CD14-positive monocyte (primary cell): ENCODE measurements around the gene SH3RF3. TPM values are rescaled to one million over a fixed set of nuclear protein-coding genes. Genes with fewer than 3 reads are reported as not detected.

ENCODE experiments used
- DNase-seq, 3 donors: peaks; one replicate each; pipeline ENCODE4 v3.0.0-alpha.2; 2011 to 2022
- H2AFZ ChIP-seq: 2 replicates; pipeline ENCODE4 v1.6.0; 2012; ENCODE audit warnings: mild to moderate bottlenecking, low read depth, low read length, inconsistent platforms; ENCODE audit not compliant: insufficient read depth, poor library complexity, severe bottlenecking
- H3K27ac ChIP-seq, 2 donors: 1 replicate in 1 of 2; 2 replicates in 1 of 2; pipeline ENCODE4 v1.5.1; 2012 to 2013; ENCODE audit warnings: low read length in 2 of 2, control low read depth in 1 of 2, inconsistent platforms in 1 of 2, low read depth in 1 of 2, mild to moderate bottlenecking in 1 of 2
- H3K27me3 ChIP-seq, 2 donors: one replicate each; pipeline versions ENCODE4 v1.6.0 to v1.6.1; 2011 to 2013; ENCODE audit warnings: low read length in 2 of 2; ENCODE audit not compliant: control insufficient read depth in 2 of 2, insufficient read depth in 2 of 2
- H3K36me3 ChIP-seq, 2 donors: replicated peaks in 1 of 2; 1 replicate in 1 of 2; 2 replicates in 1 of 2; pipeline versions ENCODE4 v1.5.1 to v1.6.1; 2012 to 2013; ENCODE audit warnings: low read length in 2 of 2, control low read depth in 1 of 2, inconsistent platforms in 1 of 2, mild to moderate bottlenecking in 1 of 2; ENCODE audit not compliant: insufficient read depth in 2 of 2, control insufficient read depth in 1 of 2
- H3K4me1 ChIP-seq, 2 donors: 1 replicate in 1 of 2; 2 replicates in 1 of 2; pipeline versions ENCODE4 v1.5.1 to v1.6.1; 2012 to 2013; ENCODE audit warnings: low read length in 2 of 2, control low read depth in 1 of 2, inconsistent platforms in 1 of 2, mild to moderate bottlenecking in 1 of 2, moderate library complexity in 1 of 2; ENCODE audit not compliant: insufficient read depth in 2 of 2, control insufficient read depth in 1 of 2
- H3K4me2 ChIP-seq: replicated peaks from 2 replicates; pipeline ENCODE3; 2012; ENCODE audit warnings: low read length, moderate library complexity, mild to moderate bottlenecking; ENCODE audit not compliant: poor library complexity, severe bottlenecking; ENCODE audit errors: extremely low read depth
- H3K4me3 ChIP-seq, 3 experiments: fragments of 200-600 bp in 1 of 3; sonication (generic) in 1 of 3; replicated peaks in 1 of 3; 1 replicate in 2 of 3; 2 replicates in 1 of 3; pipeline ENCODE4 v1.5.1; 2011 to 2013; ENCODE audit warnings: low read length in 3 of 3, mild to moderate bottlenecking in 3 of 3, control low read depth in 2 of 3, low read depth in 2 of 3, inconsistent platforms in 1 of 3, moderate library complexity in 1 of 3
- H3K79me2 ChIP-seq: 2 replicates; pipeline ENCODE4 v1.6.0; 2012; ENCODE audit warnings: mild to moderate bottlenecking, control low read depth, inconsistent platforms, low read length, moderate library complexity; ENCODE audit not compliant: insufficient read depth
- H3K9ac ChIP-seq: 2 replicates; pipeline ENCODE4 v1.6.0; 2017; ENCODE audit warnings: low read length, mild to moderate bottlenecking; ENCODE audit not compliant: insufficient read depth, poor library complexity, severe bottlenecking
- H3K9me3 ChIP-seq, 2 donors: replicated peaks in 1 of 2; 1 replicate in 1 of 2; 2 replicates in 1 of 2; pipeline versions ENCODE4 v1.5.1 to v1.6.1; 2012 to 2013; ENCODE audit warnings: low read length in 2 of 2, control low read depth in 1 of 2; ENCODE audit not compliant: control insufficient read depth in 1 of 2, insufficient read depth in 1 of 2
- H4K20me1 ChIP-seq: 2 replicates; pipeline ENCODE4 v1.6.0; 2012; ENCODE audit warnings: mild to moderate bottlenecking, low read length, control low read depth, moderate library complexity; ENCODE audit not compliant: insufficient read depth
- H3K27ac Mint-ChIP-seq, 7 donors: one replicate each; pipeline ENCODE4 v1.8.0; 2020; ENCODE audit warnings: mild to moderate bottlenecking in 7 of 7, mixed read lengths in 7 of 7, moderate library complexity in 6 of 7, inconsistent platforms in 2 of 7
- H3K27me3 Mint-ChIP-seq, 3 donors: one replicate each; pipeline ENCODE4 v1.8.0; 2021 to 2022; ENCODE audit warnings: low read depth in 3 of 3, mild to moderate bottlenecking in 3 of 3, mixed read lengths in 3 of 3, moderate library complexity in 3 of 3, inconsistent platforms in 1 of 3
- H3K36me3 Mint-ChIP-seq, 2 donors: one replicate each; pipeline ENCODE4 v1.8.0; 2020; ENCODE audit warnings: mixed read lengths in 2 of 2, inconsistent platforms in 1 of 2, mild to moderate bottlenecking in 1 of 2
- H3K4me1 Mint-ChIP-seq: one replicate; pipeline ENCODE4 v1.8.0; 2020; ENCODE audit warnings: mild to moderate bottlenecking, mixed read lengths
- H3K4me3 Mint-ChIP-seq, 2 donors: one replicate each; pipeline ENCODE4 v1.8.0; 2020; ENCODE audit warnings: mild to moderate bottlenecking in 2 of 2, mixed read lengths in 2 of 2, moderate library complexity in 1 of 2
- H3K9me3 Mint-ChIP-seq, 7 donors: one replicate each; pipeline ENCODE4 v1.8.0; 2020 to 2022; ENCODE audit warnings: mixed read lengths in 7 of 7, mild to moderate bottlenecking in 6 of 7, moderate library complexity in 6 of 7, inconsistent platforms in 2 of 7
- WGBS: methylation state at CpG from one replicate; pipeline ENCODE4 v1.1.5; 2013; ENCODE audit warnings: missing lambda C conversion rate; ENCODE audit not compliant: insufficient coverage; 5-methylcytosine and 5-hydroxymethylcytosine counted together
- intact Hi-C, 2 donors: fragments of 100-400 bp; cut with micrococcal nuclease; formaldehyde crosslinking; loops; one replicate each; pipeline versions ENCODE4 v1.15.0 to v1.15.1; 2023
- polyA plus RNA-seq, 3 donors: library from polyadenylated mRNA; depleted of rRNA in 1 of 3; unstranded in 2 of 3; stranded (reverse) in 1 of 3; fragments of 300-500 nt in 2 of 3; fragments of >200 nt in 1 of 3; fragmentation: Illumina TruSeq in 2 of 3; gene quantifications; 1 replicate in 2 of 3; 2 replicates in 1 of 3; pipeline ENCODE4 v1.2.3, GENCODE V29; 2012 to 2021
- TF ChIP-seq, protein P1 (sequence below): fragments of 200-600 bp; IDR thresholded peaks from one replicate; pipeline ENCODE4 v1.8.0; 2022; ENCODE audit warnings: antibody characterized with exemption, mild to moderate bottlenecking

SH3RF3 gene
- polyA plus RNA-seq, 3 donors, result 0.25 to 0.75 (median 0.34) TPM

DNA sequence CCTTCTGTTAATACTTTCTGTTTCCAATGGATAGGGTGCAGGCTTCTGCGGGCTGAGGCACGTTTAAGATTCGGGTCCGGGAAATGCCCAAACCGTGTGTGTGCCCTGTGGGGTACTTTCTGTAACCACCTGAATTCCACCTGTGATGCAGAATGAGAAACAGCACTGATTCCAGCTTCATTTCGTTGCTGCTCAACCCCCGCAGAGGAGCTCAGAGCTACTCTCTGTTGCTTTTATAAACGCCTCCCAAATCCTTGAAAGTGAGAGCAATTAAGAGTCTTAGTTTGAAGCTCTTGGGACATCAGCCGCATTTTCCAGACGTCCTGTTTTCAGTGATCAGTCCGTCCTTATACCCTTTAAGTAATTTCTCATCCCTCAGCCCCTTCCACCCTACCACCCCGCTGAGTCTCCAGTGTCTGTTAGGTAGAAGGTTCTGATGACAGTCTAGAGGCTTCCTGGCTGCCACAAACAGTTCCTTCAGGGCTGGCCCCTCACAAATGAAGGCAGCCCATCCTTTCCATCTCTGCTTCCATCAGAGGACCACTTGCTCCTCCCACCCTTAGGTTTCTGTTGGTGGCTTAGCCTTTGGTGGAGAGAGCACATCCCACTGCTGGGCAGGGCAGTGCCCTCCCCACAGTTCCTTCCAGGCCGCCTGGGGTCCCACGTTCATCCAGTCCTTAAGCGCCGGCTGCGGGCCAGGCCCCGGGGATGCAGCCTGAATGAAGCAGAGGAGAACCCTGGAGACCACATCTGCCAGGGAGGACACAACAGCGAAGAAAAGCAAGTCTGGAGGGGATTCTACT lies 254.7 kb downstream of the SH3RF3 start:
- Mint-ChIP-seq H3K9me3 (no peaks in the 10 kb centered on the region), H3K4me1 (no peaks in the 10 kb centered on the region), H3K4me3 (no peak overlapping the region), H3K27me3 (no peaks in the 10 kb centered on the region), H3K36me3 (no peaks in the 10 kb centered on the region), H3K27ac (peak overlapping the region in 1 of 7 donors; percentile 17)
- no peak for DNase-seq
- 91% methylated on average over 15 of the region's 19 CpGs for WGBS
- Histone ChIP-seq H3K9me3 (no peaks in the 10 kb centered on the region), H3K27ac (no peak overlapping the region), H3K4me1 (no peaks in the 10 kb centered on the region), H3K79me2 (no peaks in the 10 kb centered on the region), H3K36me3 (no peaks in the 10 kb centered on the region), H3K9ac (no peak overlapping the region), H3K4me2 (no peak overlapping the region), H3K27me3 (no peaks in the 10 kb centered on the region), H2AFZ (no peak overlapping the region), H4K20me1 (no peaks in the 10 kb centered on the region), H3K4me3 (no peak overlapping the region)
- intact Hi-C loops, result no loop called here
- TF ChIP-seq, protein P1, sequence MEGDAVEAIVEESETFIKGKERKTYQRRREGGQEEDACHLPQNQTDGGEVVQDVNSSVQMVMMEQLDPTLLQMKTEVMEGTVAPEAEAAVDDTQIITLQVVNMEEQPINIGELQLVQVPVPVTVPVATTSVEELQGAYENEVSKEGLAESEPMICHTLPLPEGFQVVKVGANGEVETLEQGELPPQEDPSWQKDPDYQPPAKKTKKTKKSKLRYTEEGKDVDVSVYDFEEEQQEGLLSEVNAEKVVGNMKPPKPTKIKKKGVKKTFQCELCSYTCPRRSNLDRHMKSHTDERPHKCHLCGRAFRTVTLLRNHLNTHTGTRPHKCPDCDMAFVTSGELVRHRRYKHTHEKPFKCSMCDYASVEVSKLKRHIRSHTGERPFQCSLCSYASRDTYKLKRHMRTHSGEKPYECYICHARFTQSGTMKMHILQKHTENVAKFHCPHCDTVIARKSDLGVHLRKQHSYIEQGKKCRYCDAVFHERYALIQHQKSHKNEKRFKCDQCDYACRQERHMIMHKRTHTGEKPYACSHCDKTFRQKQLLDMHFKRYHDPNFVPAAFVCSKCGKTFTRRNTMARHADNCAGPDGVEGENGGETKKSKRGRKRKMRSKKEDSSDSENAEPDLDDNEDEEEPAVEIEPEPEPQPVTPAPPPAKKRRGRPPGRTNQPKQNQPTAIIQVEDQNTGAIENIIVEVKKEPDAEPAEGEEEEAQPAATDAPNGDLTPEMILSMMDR, result no peak

DNA sequence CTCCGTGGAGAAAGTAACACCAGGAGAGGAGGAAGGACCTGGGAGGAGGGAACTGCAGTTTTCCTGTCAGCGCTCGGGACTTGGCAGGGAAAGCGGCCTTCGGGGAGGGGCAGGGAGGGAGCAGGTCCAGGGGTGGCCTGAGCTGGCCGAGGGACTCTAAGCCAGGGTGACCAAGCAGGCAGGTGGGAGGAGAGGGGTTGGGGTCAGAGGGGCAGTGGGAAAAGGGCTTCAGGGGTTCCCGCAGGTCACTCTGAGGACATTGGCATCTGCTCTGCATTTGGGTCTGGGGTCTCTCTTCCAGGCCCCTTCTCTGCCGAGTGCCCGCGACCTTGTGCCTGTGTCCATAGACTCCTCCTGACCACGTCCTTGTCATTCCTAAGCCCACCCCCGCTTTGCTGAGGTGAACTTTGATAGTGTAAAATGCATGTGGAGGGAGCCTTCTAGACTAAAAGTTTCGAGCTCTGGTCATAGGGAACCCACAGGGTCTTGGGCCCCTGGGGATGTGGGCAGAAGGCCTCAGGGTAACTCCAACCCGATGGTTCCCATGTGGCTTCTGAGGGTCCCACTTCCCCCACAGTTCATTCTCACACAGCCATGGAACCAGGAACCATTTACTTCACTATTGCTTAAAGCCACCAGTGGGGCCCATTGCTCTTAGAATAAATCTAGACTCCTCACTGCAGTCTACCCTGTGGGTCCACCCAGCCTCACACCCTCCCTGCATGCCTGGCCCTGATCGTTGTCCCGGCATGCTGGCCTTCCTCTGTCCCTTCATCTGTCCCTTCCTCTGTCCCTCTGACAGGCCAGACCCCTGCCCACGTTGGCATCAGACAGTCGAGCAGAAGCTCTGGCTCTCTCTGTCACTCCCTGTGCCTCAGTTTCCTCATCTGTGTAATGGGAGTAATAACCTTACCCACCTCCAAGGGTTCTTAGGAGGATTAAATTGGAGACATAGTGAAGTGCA lies 255.6 kb downstream of the SH3RF3 start:
- Histone ChIP-seq H3K9ac (no peak overlapping the region), H3K4me1 (no peaks in the 10 kb centered on the region), H4K20me1 (no peaks in the 10 kb centered on the region), H2AFZ (no peak overlapping the region), H3K4me3 (no peak overlapping the region), H3K36me3 (no peaks in the 10 kb centered on the region), H3K27ac (no peak overlapping the region), H3K79me2 (no peaks in the 10 kb centered on the region), H3K27me3 (no peaks in the 10 kb centered on the region), H3K4me2 (no peak overlapping the region), H3K9me3 (no peaks in the 10 kb centered on the region)
- Mint-ChIP-seq H3K36me3 (no peaks in the 10 kb centered on the region), H3K4me3 (no peak overlapping the region), H3K27me3 (no peaks in the 10 kb centered on the region), H3K27ac (no peak overlapping the region), H3K9me3 (no peaks in the 10 kb centered on the region), H3K4me1 (no peaks in the 10 kb centered on the region)
- no peak for DNase-seq
- intact Hi-C loops, result no loop called here
- TF ChIP-seq, protein P1, result no peak
- 98% methylated on average over 11 of the region's 18 CpGs for WGBS
